ENCODE results near the gene OPA1.

The OPA1 gene

GRCh38 chr3:193737191-193737751, 144.3 kb downstream of the OPA1 start:
- DNase-seq (no peak), ATAC-seq (no peak)

- no peak for ATAC-seq
- DNase-seq = no peak
Observed at GRCh38 chr3:193742628-193743027, 149.6 kb downstream of the OPA1 start.

- ATAC-seq = peak; percentile 28
- DNase-seq = no peak
Observed at GRCh38 chr3:193743702-193744047, 150.7 kb downstream of the OPA1 start.

- ATAC-seq (no peak), DNase-seq (no peak)
Observed at GRCh38 chr3:193744048-193744821, 151.2 kb downstream of the OPA1 start.

- ATAC-seq = no peak
Observed at GRCh38 chr3:193744822-193745684, 152.0 kb downstream of the OPA1 start.

GRCh38 chr3:193746832-193747231, 153.8 kb downstream of the OPA1 start:
- DNase-seq = no peak
- no peak for ATAC-seq

More at GRCh38 chr3:193744822-193745684, 152.0 kb downstream of the OPA1 start:
- no peak for DNase-seq
